Thymus (tissue), 11 donors: ENCODE results near the gene LIAS. TPM values are rescaled to one million over a fixed set of nuclear protein-coding genes. Genes with fewer than 3 reads are reported as not detected.
"Not testable (repeated sequence)": the region's sequence is repeated elsewhere in the genome, so short reads cannot be mapped to it uniquely, and the experiment has no call there.

Source experiments
- DNase-seq, 9 donors: peaks; one replicate each; pipeline ENCODE4 v3.0.0-alpha.2; 2013; ENCODE audit warnings: low spot score in 9 of 9, low read depth in 6 of 9, missing footprints in 1 of 9
- H3K27ac ChIP-seq, 2 donors: one replicate each; pipeline ENCODE4 v1.5.1; 2013; ENCODE audit warnings: control low read depth in 1 of 2, low read depth in 1 of 2, low read length in 1 of 2, mild to moderate bottlenecking in 1 of 2, moderate library complexity in 1 of 2
- H3K27me3 ChIP-seq, 2 donors: one replicate each; pipeline ENCODE4 v1.5.1; 2013; ENCODE audit warnings: low read length in 1 of 2; ENCODE audit not compliant: control insufficient read depth in 2 of 2, insufficient read depth in 1 of 2
- H3K36me3 ChIP-seq, 2 donors: one replicate each; pipeline ENCODE4 v1.5.1; 2013; ENCODE audit warnings: low read length in 1 of 2, mild to moderate bottlenecking in 1 of 2, moderate library complexity in 1 of 2; ENCODE audit not compliant: control insufficient read depth in 2 of 2, insufficient read depth in 2 of 2
- H3K4me1 ChIP-seq, 2 donors: one replicate each; pipeline ENCODE4 v1.5.1; 2013; ENCODE audit warnings: low read length in 2 of 2; ENCODE audit not compliant: control insufficient read depth in 2 of 2, insufficient read depth in 2 of 2
- H3K4me3 ChIP-seq, 2 donors: one replicate each; pipeline ENCODE4 v1.5.1; 2013; ENCODE audit warnings: low read length in 2 of 2, control low read depth in 1 of 2, mild to moderate bottlenecking in 1 of 2
- H3K9me3 ChIP-seq, 2 donors: one replicate each; pipeline ENCODE4 v1.5.1; 2013; ENCODE audit warnings: low read length in 1 of 2, mild to moderate bottlenecking in 1 of 2; ENCODE audit not compliant: control insufficient read depth in 2 of 2, insufficient read depth in 1 of 2
- WGBS: extraction: QIAGEN DNeasy Blood & Tissue Kit; methylation state at CpG from one replicate; pipeline ENCODE4 v1.1.7; 2013; 5-methylcytosine and 5-hydroxymethylcytosine counted together
- polyA plus RNA-seq: library from polyadenylated mRNA; stranded (reverse); fragments of 200-250 nt; gene quantifications from one replicate; pipeline ENCODE4 v1.2.3, GENCODE V29; 2013
- total RNA-seq: library from RNA; stranded (reverse); fragments of 120-200 nt; gene quantifications from one replicate; pipeline ENCODE4 v1.2.4, GENCODE V29; 2013
- donor health status: healthy.

LIAS gene
- total and polyA plus RNA-seq, 2 donors = 12.5 to 29.1 TPM

- 98% methylated on average over 6 of the region's 6 CpGs for WGBS
- DNase-seq = no peak
- Histone ChIP-seq H3K4me3 (no peak overlapping the region), H3K27me3 (peaks cover 0 to 10% of the 10 kb centered on the region in 2 donors), H3K27ac (no peak overlapping the region), H3K36me3 (peaks cover 30 to 57% of the 10 kb centered on the region in 2 donors), H3K4me1 (peaks cover 5 to 7% of the 10 kb centered on the region in 2 donors), H3K9me3 (no peaks in the 10 kb centered on the region)
Observed at GRCh38 chr4:39451423-39452023, 7.3 kb upstream of the LIAS start.

DNA sequence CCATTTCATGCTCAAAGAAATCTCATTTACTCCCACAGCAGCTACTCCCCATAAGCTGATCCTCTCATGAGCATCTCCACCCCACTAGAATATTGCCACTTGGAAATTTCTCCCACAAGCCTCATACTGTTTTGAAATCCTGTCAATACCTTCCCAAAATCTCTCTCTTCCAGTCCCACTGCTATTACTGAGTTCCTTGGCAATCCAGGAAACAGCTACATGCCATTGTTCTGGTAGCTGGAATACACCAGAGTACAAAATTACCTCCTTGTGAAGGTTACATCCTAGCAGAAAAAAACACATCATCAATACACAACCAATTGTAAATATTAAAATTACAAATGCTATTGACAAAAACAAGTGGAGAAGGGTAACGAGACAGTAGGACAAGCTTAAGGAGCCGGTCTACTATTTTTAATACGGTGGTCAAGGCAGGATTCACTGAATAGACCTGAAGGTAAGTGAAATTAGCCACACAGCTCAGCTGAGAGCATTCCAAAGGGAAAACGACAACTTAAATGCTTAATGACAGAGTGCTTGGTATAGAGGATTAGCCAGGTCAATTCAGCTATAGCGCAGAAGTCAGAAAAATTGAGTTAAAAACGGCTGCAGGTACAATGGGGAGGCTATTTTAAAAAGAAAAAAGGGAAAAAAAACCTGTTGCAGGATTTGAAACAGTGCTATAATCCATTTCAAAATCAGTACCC lies 6.5 kb upstream of the LIAS start:
- H3K4me1 ChIP-seq = peaks cover 4 to 5% of the 10 kb centered on the region in 2 donors
- peaks cover 34 to 65% of the 10 kb centered on the region in 2 donors for H3K36me3 ChIP-seq
- H3K4me3 ChIP-seq = no peak overlapping the region
- no peaks in the 10 kb centered on the region for H3K9me3 ChIP-seq
- WGBS = 97% methylated on average over 6 of the region's 6 CpGs
- H3K27ac ChIP-seq = no peak overlapping the region
- H3K27me3 ChIP-seq = peaks cover 0 to 2% of the 10 kb centered on the region in 2 donors
- no peak for DNase-seq

GRCh38 chr4:39452860-39453587 lies 5.8 kb upstream of the LIAS start:
- Histone ChIP-seq H3K27me3 (no peaks in the 10 kb centered on the region), H3K4me3 (no peak overlapping the region), H3K36me3 (peaks cover 35 to 71% of the 10 kb centered on the region in 2 donors), H3K4me1 (peaks cover 3 to 6% of the 10 kb centered on the region in 2 donors), H3K27ac (no peak overlapping the region), H3K9me3 (no peaks in the 10 kb centered on the region)
- DNase-seq = no peak
- WGBS = 97% methylated on average over 11 of the region's 11 CpGs

GRCh38 chr4:39453738-39454137 lies 5.1 kb upstream of the LIAS start:
- Histone ChIP-seq H3K27me3 (no peaks in the 10 kb centered on the region), H3K4me3 (no peak overlapping the region), H3K4me1 (peaks cover 3 to 6% of the 10 kb centered on the region in 2 donors), H3K9me3 (no peaks in the 10 kb centered on the region), H3K36me3 (peaks cover 35 to 71% of the 10 kb centered on the region in 2 donors), H3K27ac (no peak overlapping the region)
- no peak for DNase-seq
- 93% methylated on average over 2 of the region's 2 CpGs for WGBS

DNA sequence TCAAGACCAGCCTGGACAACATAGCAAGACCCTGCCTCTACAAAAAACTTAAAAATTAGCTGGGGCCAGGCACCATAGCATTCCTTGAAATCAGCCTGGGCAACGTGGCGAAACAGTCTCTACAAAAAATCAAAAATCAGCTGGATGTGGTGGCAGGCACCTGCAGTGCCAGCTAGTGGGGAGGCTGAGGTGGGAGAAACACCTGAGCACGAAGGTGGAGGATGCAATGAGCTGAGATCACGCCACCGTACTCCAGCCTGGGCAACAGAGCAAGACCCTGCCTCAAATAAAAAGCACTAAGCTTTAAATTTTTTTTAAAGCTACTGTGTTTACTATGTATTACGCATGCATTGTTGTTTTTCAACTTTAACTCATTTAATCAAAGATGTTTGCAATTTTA lies 3.4 kb upstream of the LIAS start:
- no peak for DNase-seq
- Histone ChIP-seq H3K4me1 (peaks cover 6% of the 10 kb centered on the region in 2 donors), H3K9me3 (no peaks in the 10 kb centered on the region), H3K4me3 (no peak overlapping the region), H3K36me3 (peaks cover 35 to 71% of the 10 kb centered on the region in 2 donors), H3K27ac (no peak overlapping the region), H3K27me3 (no peaks in the 10 kb centered on the region)
- 96% methylated on average over 6 of the region's 6 CpGs for WGBS

GRCh38 chr4:39456946-39457763 lies 1.7 kb upstream of the LIAS start:
- Histone ChIP-seq H3K27me3 (no peaks in the 10 kb centered on the region), H3K4me1 (peaks cover 6% of the 10 kb centered on the region in 2 donors), H3K36me3 (peaks cover 27 to 57% of the 10 kb centered on the region in 2 donors), H3K27ac (no peak overlapping the region), H3K4me3 (peak overlapping the region; percentile 89 to 97), H3K9me3 (no peaks in the 10 kb centered on the region)
- 89% methylated on average over 10 of the region's 10 CpGs for WGBS
- DNase-seq = no peak

DNA sequence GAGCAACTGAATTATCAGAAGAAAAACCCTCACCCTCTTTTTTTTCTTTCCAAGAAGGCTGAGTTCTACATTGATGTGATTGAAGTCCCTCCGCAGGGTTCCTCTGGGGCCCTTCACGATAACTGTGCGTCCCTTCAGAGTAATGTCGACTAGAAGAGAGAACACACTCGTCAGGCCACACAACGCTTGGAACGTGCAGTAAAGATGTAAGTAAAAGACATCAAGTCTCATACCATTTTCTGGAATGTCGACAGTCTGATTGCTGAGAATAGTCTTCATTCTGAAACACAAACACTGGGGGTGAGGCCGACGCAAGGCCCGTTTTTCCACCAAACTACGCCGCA lies 723 bp upstream of the LIAS start:
- H3K36me3 ChIP-seq = peaks cover 18 to 50% of the 10 kb centered on the region in 2 donors
- DNase-seq = peak in 1 of 9 donors; percentile 37
- peak overlapping the region; percentile 96 to 97 for H3K27ac ChIP-seq
- H3K4me3 ChIP-seq = peak overlapping the region; percentile 89 to 97
- not testable (repeated sequence) for H3K4me1 ChIP-seq, H3K9me3 ChIP-seq, H3K27me3 ChIP-seq
- 2% methylated on average over 13 of the region's 13 CpGs for WGBS

DNA sequence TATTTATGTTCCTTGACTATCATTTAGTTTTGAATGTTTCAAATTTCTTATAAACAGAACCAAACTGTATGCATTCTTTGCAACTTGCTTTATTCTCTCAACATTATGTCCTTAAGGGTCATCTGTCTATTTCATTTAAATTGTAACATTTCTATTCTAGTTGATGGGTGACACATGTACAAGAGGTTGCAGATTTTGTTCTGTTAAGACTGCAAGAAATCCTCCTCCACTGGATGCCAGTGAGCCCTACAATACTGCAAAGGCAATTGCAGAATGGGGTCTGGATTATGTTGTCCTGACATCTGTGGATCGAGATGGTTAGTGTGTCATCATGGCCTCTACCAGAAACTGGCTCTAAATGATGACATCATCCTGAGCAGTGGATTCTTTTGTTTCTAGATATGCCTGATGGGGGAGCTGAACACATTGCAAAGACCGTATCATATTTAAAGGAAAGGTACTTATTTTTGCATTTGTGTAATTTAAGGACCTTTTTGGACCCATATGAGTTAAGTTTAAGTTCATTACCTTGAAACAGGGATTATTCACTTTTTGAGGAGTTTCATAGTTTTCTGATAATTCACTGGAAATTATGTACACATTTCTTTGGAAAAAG lies 6.1 kb downstream of the LIAS start:
- no peaks in the 10 kb centered on the region for H3K27me3 ChIP-seq
- DNase-seq = peak in 1 of 9 donors; percentile 9
- H3K27ac ChIP-seq = no peak overlapping the region
- WGBS = 90% methylated on average over 2 of the region's 2 CpGs
- H3K4me1 ChIP-seq = peaks cover under 1 to 2% of the 10 kb centered on the region in 2 donors
- H3K4me3 ChIP-seq = no peak overlapping the region
- H3K36me3 ChIP-seq = peaks cover 19 to 28% of the 10 kb centered on the region in 2 donors
- no peaks in the 10 kb centered on the region for H3K9me3 ChIP-seq
